Pancreas (tissue), 10 donors: ENCODE measurements around the gene PIM3. TPM values are rescaled to one million over a fixed set of nuclear protein-coding genes. Genes with fewer than 3 reads are reported as not detected.

Experiments used
- ATAC-seq, 4 donors: fragments of 200-7000 bp; cut with Tn5 transposase; one replicate each; pipeline versions ENCODE4 v1.8.0 to v1.9.1; 2020; ENCODE audit warnings: mild to moderate bottlenecking in 4 of 4, moderate library complexity in 4 of 4
- DNase-seq, 6 donors: peaks; one replicate each; pipeline ENCODE4 v3.0.0-alpha.2; 2020
- FAIRE-seq: peaks from 2 replicates; lab custom pipeline; 2012; peaks lifted over from hg19 to GRCh38; lab: Jason Lieb, UNC
- H3K27ac ChIP-seq, 4 donors: fragments of 200-600 bp; sonication (generic); 1 replicate in 3 of 4; 2 replicates in 1 of 4; pipeline versions ENCODE4 v1.5.0 to v1.8.0; 2020
- H3K27me3 ChIP-seq, 4 donors: fragments of 200-600 bp; one replicate each; pipeline ENCODE4 v1.8.0; 2021
- H3K36me3 ChIP-seq, 3 donors: fragments of 200-600 bp; sonication (generic) in 1 of 3; one replicate each; pipeline versions ENCODE4 v1.5.0 to v1.8.0; 2020 to 2021
- H3K4me1 ChIP-seq, 3 donors: fragments of 200-600 bp; one replicate each; pipeline ENCODE4 v1.8.0; 2021
- H3K4me3 ChIP-seq, 4 donors: fragments of 200-600 bp; sonication (generic) in 2 of 4; one replicate each; pipeline versions ENCODE4 v1.5.0 to v1.8.0; 2020 to 2021
- H3K9me3 ChIP-seq, 4 donors: fragments of 200-600 bp; one replicate each; pipeline ENCODE4 v1.8.0; 2021
- CTCF ChIP-seq, 4 donors: fragments of 200-600 bp; sonication (generic) in 3 of 4; IDR thresholded peaks; one replicate each; pipeline versions ENCODE4 v1.5.0 to v1.8.0; 2021; ENCODE audit warnings: antibody characterized with exemption in 4 of 4
- WGBS, 2 donors: extraction: QIAGEN DNeasy Blood & Tissue Kit; methylation state at CpG; one replicate each; pipeline ENCODE4 v1.1.7; 2013; 5-methylcytosine and 5-hydroxymethylcytosine counted together
- intact Hi-C, 3 donors: fragments of 100-400 bp; cut with DNase I; formaldehyde crosslinking; loops; one replicate each; pipeline versions ENCODE4 v1.11.1 to v1.14.2; 2022
- polyA plus RNA-seq, 2 donors: library from polyadenylated mRNA; stranded (reverse); fragments of 200-250 nt; gene quantifications; one replicate each; pipeline ENCODE4 v1.2.3, GENCODE V29; 2013
- total RNA-seq, 6 donors: library from RNA; stranded (reverse); fragmentation: NEBNext Ultra II Directional in 4 of 6; extraction: Animal tissue kit (Norgen Biotek cat#: 25700) in 4 of 6; gene quantifications; one replicate each; pipeline versions ENCODE4 v1.2.1 to v1.2.4, GENCODE V29; 2021 to 2023
- donor health status: healthy with polysubstance abuse.
- donor health status: DM: no; HTN: no; CAD: no; lungs with moderate emphysema.
- donor health status: DM: no; HTN: no; CAD: no.
- donor health status: control.
- donor health status: control.
- donor health status: Bipolar disorder and iron deficiency.
- donor health status: DM: yes; HTN: yes; CAD: no.
- donor health status: DM: no; HTN: no; CAD: no.
- donor health status: DM: no; HTN: no; CAD: no.
- donor health status: DM: yes; HTN: yes; CAD: no.

Gene PIM3
- total and polyA plus RNA-seq, 8 donors, result 25.8 to 90.1 (median 39.9) TPM

- intact Hi-C loops, result loop anchor here in 1 of 3 donors (10.0 kb wide), 1 partner anchor 49 kb away; no protein-coding TSS in a partner anchor
- WGBS, 2 donors, result 87 to 98% methylated on average over 12 of the region's 12 CpGs
- Histone ChIP-seq H3K4me3 (no peak overlapping the region), H3K36me3 (peaks cover 0 to 15% (median 3%) of the 10 kb centered on the region in 3 donors), H3K4me1 (peaks cover 0 to 7% (median 4%) of the 10 kb centered on the region in 3 donors), H3K27me3 (no peaks in the 10 kb centered on the region), H3K27ac (no peak overlapping the region), H3K9me3 (no peaks in the 10 kb centered on the region)
- DNase-seq (peak in 2 of 6 donors; percentile 18 to 56), ATAC-seq (no peak), FAIRE-seq (no peak)
- no peak for TF ChIP-seq CTCF (IDR thresholded peaks at IDR 0.05)
Measured at GRCh38 chr22:49914256-49914655, 46.3 kb upstream of the PIM3 start.

- H3K4me1 ChIP-seq, result peaks cover 0 to 12% (median 4%) of the 10 kb centered on the region in 3 donors
- H3K4me3 ChIP-seq, result no peak overlapping the region
- DNase-seq, result no peak
- no peak for TF ChIP-seq CTCF (IDR thresholded peaks at IDR 0.05)
- no peak for ATAC-seq
- H3K27ac ChIP-seq, result no peak overlapping the region
- FAIRE-seq, result no peak
- peaks cover 0 to 9% (median 3%) of the 10 kb centered on the region in 3 donors for H3K36me3 ChIP-seq
- intact Hi-C loops, result loop anchor here in 1 of 3 donors (10.0 kb wide), 1 partner anchor 51 kb away; no protein-coding TSS in a partner anchor
- H3K9me3 ChIP-seq, result no peaks in the 10 kb centered on the region
- 95 to 96% methylated on average over 12 of the region's 12 CpGs for WGBS, 2 donors
- no peaks in the 10 kb centered on the region for H3K27me3 ChIP-seq
Measured at GRCh38 chr22:49915610-49916009, 45.0 kb upstream of the PIM3 start.

GRCh38 chr22:49916831-49917230 is 43.7 kb upstream of the PIM3 start:
- intact Hi-C loops, result loop anchor here in 1 of 3 donors (10.0 kb wide), 1 partner anchor 52 kb away; no protein-coding TSS in a partner anchor
- Histone ChIP-seq H3K4me3 (no peak overlapping the region), H3K27me3 (no peaks in the 10 kb centered on the region), H3K4me1 (peaks cover 0 to 12% (median 4%) of the 10 kb centered on the region in 3 donors), H3K9me3 (no peaks in the 10 kb centered on the region), H3K27ac (no peak overlapping the region), H3K36me3 (peaks cover 0 to 9% (median 3%) of the 10 kb centered on the region in 3 donors)
- FAIRE-seq (no peak), DNase-seq (peak in 3 of 6 donors; percentile 34 to 58 (median 37)), ATAC-seq (no peak)
- WGBS, 2 donors, result 87 to 90% methylated on average over 11 of the region's 11 CpGs
- TF ChIP-seq CTCF (IDR thresholded peaks at IDR 0.05), result no peak

- Histone ChIP-seq H3K27me3 (no peaks in the 10 kb centered on the region), H3K4me3 (peak within 1 kb of the TSS; percentile 62 to 95 (median 84)), H3K36me3 (peaks cover 0 to 7% (median 3%) of the 10 kb centered on the region in 3 donors), H3K4me1 (peaks cover 0 to 12% (median 4%) of the 10 kb centered on the region in 3 donors), H3K9me3 (no peaks in the 10 kb centered on the region), H3K27ac (peak within 1 kb of the TSS; percentile 87 to 92 (median 92))
- DNase-seq (peak; percentile 97 to 99 (median 97)), FAIRE-seq (no peak), ATAC-seq (peak; percentile 92 to 97 (median 94))
- TF ChIP-seq CTCF (IDR thresholded peaks at IDR 0.05), result no peak
- 0 to 1% methylated on average over 79 to 103 of the region's 103 CpGs for WGBS, 2 donors
- intact Hi-C loops, result loop anchor here in 1 of 3 donors (10.0 kb wide), 1 partner anchor 53 kb away; no protein-coding TSS in a partner anchor
Measured at GRCh38 chr22:49917974-49918910, 42.3 kb upstream of the PIM3 start, which contains the start of the genes ALG12 and CRELD2. TSS of gene ALG12 (minus strand) at chr22:49918438. CDS start at chr22:49913765, 4,673 bp downstream. TSS of gene CRELD2 (plus strand) at chr22:49918634. CDS start at chr22:49918770, 136 bp downstream.
